ENCODE results near the gene BET1L. TPM values are rescaled to one million over a fixed set of nuclear protein-coding genes. Genes with fewer than 3 reads are reported as not detected.

BET1L gene
- polyA plus RNA-seq, 1 of the 3 experiments (the other 2 are of a cell fraction), result 56.9 TPM

DNA sequence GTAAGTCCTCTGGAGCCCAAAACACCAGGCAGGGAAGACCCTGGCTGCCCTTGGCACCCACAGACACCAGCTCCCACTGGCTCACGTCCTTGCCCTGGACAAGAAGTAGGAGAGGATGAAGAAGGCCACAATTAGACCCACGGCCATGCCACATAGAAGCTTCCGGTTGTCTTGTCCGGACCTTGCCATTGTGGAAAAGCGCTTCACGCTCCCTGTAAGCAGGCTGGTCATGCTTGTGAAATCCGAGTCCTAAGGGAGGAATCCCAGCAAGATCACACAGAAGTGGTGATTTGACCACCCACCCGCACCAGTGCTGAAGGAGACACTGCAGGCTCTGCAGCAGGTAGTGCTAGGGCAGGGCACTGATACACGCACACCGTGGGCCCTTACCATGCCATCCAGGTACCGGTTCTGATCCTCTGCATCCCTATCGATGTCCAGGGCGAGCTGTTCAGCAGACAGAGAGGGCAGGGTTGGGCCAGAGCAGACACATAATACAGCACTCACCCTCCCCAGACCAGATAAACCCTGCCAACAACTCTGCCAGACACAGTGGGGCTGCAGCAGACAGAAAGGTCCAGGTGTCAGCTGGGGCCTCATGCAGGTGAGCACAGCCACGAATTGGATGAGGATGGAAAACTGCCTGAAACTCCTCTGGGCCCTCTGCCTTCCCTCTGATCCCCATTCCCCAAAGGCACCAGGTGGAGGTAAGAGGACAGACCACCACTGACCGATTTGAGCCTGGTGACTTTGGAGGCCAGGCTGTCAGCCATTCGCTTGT, 1.8 kb downstream of the BET1L start (continued):
- TF ChIP-seq, protein P1, sequence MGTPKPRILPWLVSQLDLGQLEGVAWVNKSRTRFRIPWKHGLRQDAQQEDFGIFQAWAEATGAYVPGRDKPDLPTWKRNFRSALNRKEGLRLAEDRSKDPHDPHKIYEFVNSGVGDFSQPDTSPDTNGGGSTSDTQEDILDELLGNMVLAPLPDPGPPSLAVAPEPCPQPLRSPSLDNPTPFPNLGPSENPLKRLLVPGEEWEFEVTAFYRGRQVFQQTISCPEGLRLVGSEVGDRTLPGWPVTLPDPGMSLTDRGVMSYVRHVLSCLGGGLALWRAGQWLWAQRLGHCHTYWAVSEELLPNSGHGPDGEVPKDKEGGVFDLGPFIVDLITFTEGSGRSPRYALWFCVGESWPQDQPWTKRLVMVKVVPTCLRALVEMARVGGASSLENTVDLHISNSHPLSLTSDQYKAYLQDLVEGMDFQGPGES (IDR thresholded peaks at IDR 0.05; ENCODE audit: low read depth, low read length), result no peak
- no peak for TF ChIP-seq RXRA (IDR thresholded peaks at IDR 0.05; ENCODE audit: borderline replicate concordance, low read depth)

DNA sequence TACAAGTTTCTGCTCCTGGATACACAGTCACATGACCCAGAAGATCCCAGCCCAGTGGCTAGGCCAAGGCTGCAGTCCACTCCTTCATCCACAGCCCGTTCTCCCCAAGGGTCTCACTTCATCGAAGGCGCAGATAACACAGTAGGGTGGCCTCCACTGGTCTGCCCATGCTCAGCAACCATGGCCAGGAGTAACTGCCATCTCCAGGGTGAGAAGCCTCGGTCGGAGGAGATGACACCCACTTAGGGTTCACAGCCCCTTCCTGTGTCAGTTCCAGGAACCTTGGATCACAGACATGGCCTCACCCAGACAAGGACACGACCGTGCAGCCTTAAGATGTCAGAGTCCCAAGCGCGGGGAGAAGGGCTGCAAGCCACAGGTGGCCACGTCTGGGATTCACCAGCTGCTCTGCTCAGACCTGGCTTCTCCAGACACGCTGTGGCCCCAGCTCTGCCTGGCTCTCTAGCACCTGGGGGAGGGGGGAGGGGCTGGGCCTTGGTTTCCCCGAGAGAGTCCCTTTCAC, 2.6 kb downstream of the BET1L start:
- ChIA-PET CTCF (interaction anchor here (1.1 kb wide), 1 partner anchor 244 kb away, joined by 3 read pairs; no protein-coding TSS in a partner anchor), POLR2A (no interaction called here)
- H2AFZ ChIP-seq (ENCODE audit: low read depth), result no peak overlapping the region
- H3K36me3 ChIP-seq (replicated peaks in 1 of 2; ENCODE audit: control insufficient read depth in 1 of 2, insufficient read depth in 2 of 2, low read length in 1 of 2), result peaks cover 30 to 35% of the 10 kb centered on the region in 2 experiments
- no peaks in the 10 kb centered on the region for H3K9me3 ChIP-seq
- no peak overlapping the region for H3K4me3 ChIP-seq (ENCODE audit: low read depth in 2 of 2, low read length in 1 of 2)
- TF ChIP-seq RCOR1 (IDR thresholded peaks at IDR 0.05; ENCODE audit: low read length), result no peak
- TF ChIP-seq RAD21 (IDR thresholded peaks at IDR 0.05; ENCODE audit: low read length), result no peak
- no peak for TF ChIP-seq NFIC (IDR thresholded peaks at IDR 0.05; ENCODE audit: borderline replicate concordance)
- no peak for TF ChIP-seq RFX5 (IDR thresholded peaks at IDR 0.05; ENCODE audit: low read length)
- TF ChIP-seq, protein P2, sequence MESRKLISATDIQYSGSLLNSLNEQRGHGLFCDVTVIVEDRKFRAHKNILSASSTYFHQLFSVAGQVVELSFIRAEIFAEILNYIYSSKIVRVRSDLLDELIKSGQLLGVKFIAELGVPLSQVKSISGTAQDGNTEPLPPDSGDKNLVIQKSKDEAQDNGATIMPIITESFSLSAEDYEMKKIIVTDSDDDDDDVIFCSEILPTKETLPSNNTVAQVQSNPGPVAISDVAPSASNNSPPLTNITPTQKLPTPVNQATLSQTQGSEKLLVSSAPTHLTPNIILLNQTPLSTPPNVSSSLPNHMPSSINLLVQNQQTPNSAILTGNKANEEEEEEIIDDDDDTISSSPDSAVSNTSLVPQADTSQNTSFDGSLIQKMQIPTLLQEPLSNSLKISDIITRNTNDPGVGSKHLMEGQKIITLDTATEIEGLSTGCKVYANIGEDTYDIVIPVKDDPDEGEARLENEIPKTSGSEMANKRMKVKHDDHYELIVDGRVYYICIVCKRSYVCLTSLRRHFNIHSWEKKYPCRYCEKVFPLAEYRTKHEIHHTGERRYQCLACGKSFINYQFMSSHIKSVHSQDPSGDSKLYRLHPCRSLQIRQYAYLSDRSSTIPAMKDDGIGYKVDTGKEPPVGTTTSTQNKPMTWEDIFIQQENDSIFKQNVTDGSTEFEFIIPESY (IDR thresholded peaks at IDR 0.05; ENCODE audit: borderline replicate concordance, low read depth), result no peak
- TF ChIP-seq, protein P3, sequence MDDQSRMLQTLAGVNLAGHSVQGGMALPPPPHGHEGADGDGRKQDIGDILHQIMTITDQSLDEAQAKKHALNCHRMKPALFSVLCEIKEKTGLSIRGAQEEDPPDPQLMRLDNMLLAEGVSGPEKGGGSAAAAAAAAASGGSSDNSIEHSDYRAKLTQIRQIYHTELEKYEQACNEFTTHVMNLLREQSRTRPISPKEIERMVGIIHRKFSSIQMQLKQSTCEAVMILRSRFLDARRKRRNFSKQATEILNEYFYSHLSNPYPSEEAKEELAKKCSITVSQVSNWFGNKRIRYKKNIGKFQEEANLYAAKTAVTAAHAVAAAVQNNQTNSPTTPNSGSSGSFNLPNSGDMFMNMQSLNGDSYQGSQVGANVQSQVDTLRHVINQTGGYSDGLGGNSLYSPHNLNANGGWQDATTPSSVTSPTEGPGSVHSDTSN (IDR thresholded peaks at IDR 0.05), result no peak
- TF ChIP-seq, protein P4, sequence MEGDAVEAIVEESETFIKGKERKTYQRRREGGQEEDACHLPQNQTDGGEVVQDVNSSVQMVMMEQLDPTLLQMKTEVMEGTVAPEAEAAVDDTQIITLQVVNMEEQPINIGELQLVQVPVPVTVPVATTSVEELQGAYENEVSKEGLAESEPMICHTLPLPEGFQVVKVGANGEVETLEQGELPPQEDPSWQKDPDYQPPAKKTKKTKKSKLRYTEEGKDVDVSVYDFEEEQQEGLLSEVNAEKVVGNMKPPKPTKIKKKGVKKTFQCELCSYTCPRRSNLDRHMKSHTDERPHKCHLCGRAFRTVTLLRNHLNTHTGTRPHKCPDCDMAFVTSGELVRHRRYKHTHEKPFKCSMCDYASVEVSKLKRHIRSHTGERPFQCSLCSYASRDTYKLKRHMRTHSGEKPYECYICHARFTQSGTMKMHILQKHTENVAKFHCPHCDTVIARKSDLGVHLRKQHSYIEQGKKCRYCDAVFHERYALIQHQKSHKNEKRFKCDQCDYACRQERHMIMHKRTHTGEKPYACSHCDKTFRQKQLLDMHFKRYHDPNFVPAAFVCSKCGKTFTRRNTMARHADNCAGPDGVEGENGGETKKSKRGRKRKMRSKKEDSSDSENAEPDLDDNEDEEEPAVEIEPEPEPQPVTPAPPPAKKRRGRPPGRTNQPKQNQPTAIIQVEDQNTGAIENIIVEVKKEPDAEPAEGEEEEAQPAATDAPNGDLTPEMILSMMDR (IDR thresholded peaks at IDR 0.05), result no peak
- TF ChIP-seq, protein P1 (IDR thresholded peaks at IDR 0.05; ENCODE audit: low read depth, low read length), result no peak
- peaks cover 10 to 19% of the 10 kb centered on the region in 2 experiments; a peak in 3 of 4 replicates for H3K4me1 ChIP-seq (ENCODE audit: control insufficient read depth in 1 of 2, insufficient read depth in 2 of 2, low read depth in 1 of 2, low read length in 1 of 2)
- no peaks in the 10 kb centered on the region for H3K9me2 ChIP-seq
- H3K79me2 ChIP-seq (ENCODE audit: insufficient read depth), result peaks cover 55% of the 10 kb centered on the region
- H3K27ac ChIP-seq (ENCODE audit: low read depth in 2 of 2, low read length in 1 of 2), result no peak overlapping the region
- peaks cover 42% of the 10 kb centered on the region for H4K20me1 ChIP-seq (ENCODE audit: insufficient read depth)
- H3F3A ChIP-seq (replicated peaks; ENCODE audit: insufficient read depth), result peaks cover 8% of the 10 kb centered on the region
- H3K4me2 ChIP-seq, result no peak overlapping the region
- H3K9ac ChIP-seq, result no peak overlapping the region
- DNase-seq, result no peak
- 97% methylated on average over 10 of the region's 12 CpGs for WGBS (ENCODE audit: low lambda C conversion rate)
- H3K27me3 ChIP-seq (ENCODE audit: insufficient read depth), result no peaks in the 10 kb centered on the region
